Fibroblast of mammary gland (primary cell): ENCODE results near the gene C1orf56.

Experiments used
- DNase-seq: peaks from one replicate; pipeline ENCODE4 v3.0.0-alpha.2; 2010; ENCODE audit warnings: low read depth
- H3K4me3 ChIP-seq: 2 replicates; pipeline ENCODE4 v1.5.1; 2011; ENCODE audit warnings: low read depth, mild to moderate bottlenecking, low read length, moderate library complexity; ENCODE audit not compliant: control insufficient read depth
- TF ChIP-seq, protein P1 (sequence below): conservative IDR thresholded peaks from 2 replicates; pipeline ENCODE4 v1.5.1; 2011; ENCODE audit warnings: low read depth, low read length, inconsistent platforms; ENCODE audit not compliant: control insufficient read depth, insufficient read depth

Gene C1orf56

DNA sequence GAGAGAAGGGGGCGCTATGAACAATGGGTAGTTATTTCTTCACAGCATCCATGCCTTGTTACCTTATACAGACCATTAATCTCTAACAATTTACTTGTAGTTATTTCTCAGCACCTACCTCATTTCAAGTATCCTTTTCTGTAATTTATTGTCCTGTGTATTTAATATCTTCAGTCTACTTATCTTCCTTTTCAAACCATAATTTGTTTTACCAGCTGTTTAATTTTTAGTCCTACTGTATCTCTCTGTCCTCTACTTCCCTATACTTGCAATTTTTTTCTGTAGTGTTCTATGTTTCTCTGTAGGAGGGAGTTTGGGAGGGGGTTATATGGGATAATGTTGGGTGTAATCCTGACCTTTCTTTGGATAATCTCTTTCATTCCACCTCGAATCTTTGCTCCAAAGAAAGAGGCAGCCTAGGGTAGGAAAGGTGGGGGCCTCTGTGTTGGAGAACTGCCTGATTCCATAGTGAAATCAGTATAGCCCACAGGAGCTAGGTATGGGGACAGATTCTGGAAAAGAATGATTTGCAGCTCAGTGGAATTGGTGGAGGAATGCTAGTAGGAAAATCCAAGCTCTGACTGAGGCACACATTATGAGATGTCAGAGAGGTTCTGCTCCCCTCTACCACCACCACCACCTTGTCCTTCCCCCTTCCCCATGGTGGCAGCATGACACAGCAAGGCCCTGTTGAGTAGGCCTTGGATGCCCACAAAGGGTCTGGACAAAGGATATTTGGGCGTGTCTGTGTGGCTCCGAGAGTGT lies 13.3 kb downstream of the C1orf56 start:
- peak overlapping the region; percentile 97 for H3K4me3 ChIP-seq
- TF ChIP-seq, protein P1, sequence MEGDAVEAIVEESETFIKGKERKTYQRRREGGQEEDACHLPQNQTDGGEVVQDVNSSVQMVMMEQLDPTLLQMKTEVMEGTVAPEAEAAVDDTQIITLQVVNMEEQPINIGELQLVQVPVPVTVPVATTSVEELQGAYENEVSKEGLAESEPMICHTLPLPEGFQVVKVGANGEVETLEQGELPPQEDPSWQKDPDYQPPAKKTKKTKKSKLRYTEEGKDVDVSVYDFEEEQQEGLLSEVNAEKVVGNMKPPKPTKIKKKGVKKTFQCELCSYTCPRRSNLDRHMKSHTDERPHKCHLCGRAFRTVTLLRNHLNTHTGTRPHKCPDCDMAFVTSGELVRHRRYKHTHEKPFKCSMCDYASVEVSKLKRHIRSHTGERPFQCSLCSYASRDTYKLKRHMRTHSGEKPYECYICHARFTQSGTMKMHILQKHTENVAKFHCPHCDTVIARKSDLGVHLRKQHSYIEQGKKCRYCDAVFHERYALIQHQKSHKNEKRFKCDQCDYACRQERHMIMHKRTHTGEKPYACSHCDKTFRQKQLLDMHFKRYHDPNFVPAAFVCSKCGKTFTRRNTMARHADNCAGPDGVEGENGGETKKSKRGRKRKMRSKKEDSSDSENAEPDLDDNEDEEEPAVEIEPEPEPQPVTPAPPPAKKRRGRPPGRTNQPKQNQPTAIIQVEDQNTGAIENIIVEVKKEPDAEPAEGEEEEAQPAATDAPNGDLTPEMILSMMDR: no peak
- no peak for DNase-seq

DNA sequence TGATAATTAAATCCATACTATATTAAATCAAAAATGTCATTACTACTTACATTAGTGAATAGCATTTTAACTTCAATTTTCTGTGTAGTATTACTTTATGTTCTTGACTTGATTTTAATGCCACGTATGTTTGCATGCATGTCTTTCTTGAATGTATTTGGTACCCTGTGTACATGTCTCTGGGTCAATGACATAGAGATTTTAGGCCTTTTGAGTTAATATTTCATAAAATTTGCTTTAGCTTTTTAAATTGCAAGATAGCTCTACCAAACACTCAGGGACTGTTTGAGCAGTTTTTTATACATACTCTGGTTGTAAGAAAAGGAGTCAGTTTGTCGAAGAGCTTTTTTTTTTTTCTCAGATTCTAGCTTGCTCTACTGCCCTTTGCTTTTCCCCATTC lies 14.2 kb downstream of the C1orf56 start:
- TF ChIP-seq, protein P1: no peak
- no peak overlapping the region for H3K4me3 ChIP-seq
- no peak for DNase-seq

DNA sequence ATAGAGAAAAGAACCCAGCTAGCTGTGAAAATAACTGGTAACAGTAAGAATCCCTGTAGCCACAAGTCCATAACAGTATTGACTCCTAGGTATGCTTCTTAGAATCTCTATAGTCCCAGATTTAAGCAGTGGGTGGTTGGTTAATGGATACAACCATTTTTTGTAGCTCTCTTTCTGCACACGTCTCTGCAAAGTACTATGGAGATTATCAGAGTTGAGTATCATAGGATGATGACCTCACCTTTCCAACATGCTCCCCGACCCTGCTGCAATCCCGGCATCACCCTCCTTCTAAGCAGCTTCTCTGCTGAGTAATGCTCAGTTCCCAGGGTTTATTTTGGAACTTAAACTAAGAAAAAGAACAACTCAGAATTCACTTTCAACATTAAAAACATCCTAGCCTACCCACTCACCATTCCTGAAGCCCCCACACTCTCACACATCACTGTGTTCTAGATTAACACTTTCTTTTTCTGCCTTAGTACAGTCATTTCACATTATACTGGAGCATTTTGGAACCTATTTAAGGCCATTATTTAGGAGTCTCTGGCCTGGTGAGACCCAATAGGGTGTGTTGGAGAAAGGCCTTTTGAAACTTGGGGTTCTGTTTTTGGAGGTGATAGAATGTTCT lies 15.3 kb downstream of the C1orf56 start:
- no peak overlapping the region for H3K4me3 ChIP-seq
- TF ChIP-seq, protein P1: no peak
- DNase-seq: peak; percentile 92

DNA sequence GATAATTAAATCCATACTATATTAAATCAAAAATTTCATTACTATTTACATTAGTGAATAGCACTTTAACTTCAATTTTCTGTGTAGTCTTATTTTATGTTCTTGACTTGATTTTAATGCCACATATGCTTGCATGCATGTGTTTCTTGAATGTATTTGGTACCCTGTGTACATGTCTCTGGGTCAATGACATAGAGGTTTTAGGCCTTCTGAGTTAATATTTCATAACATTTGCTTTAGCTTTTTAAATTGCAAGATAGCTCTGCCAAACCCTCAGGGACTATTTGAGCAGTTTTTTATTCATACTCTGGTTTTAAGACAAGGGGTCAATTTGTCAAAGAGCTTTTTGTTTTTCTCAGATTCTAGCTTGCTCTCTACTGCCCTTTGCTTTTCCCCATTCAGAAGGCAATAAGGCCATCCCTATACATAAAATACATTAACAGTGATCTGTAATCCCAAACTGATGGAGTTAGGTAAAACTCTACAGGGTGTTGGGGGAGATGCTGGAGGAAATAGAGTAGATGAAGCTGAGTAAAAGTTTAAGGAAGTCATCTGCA lies 17.6 kb downstream of the C1orf56 start:
- H3K4me3 ChIP-seq: no peak overlapping the region
- no peak for DNase-seq
- TF ChIP-seq, protein P1: no peak

DNA sequence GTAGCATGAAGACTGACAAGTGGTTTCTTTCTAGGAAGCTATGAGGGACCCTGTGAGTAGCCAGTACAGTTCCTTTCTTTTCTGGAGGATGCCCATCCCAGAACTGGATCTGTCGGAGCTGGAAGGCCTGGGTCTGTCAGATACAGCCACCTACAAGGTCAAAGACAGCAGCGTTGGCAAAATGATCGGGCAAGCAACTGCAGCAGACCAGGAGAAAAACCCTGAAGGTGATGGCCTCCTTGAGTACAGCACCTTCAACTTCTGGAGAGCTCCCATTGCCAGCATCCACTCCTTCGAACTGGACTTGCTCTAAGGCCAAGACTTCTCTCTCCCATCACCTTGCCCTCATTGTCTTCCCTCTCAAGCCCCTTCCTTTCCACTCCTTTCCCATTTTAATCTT lies 19.6 kb downstream of the C1orf56 start:
- DNase-seq: no peak
- no peak overlapping the region for H3K4me3 ChIP-seq
- TF ChIP-seq, protein P1: no peak

DNA sequence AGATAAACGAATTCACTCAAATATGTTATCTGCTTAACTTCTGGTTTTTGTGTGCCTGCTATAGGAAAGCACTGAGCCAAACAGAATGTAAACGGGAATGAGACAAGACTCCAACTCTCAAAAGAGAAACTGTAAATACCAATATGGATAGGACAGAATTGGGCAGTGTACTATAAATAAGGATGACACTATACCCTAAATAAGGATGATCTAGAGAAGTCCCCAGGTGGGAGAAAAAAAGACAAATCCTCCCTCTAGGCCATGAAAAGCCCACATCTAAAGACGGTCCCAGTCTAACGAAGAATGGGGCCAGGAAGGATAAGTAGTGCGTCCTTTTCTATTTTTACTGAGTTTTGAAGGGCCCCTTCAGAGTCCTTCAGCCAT lies 21.5 kb downstream of the C1orf56 start:
- no peak for DNase-seq
- TF ChIP-seq, protein P1: no peak
- no peak overlapping the region for H3K4me3 ChIP-seq
